ENCODE data around the gene CCDC195. TPM values are rescaled to one million over a fixed set of nuclear protein-coding genes. Genes with fewer than 3 reads are reported as not detected.

CCDC195 gene
- total and polyA plus RNA-seq, 2 donors (not counting 1 experiment from before 2014, with no cell fraction given): not detected

GRCh38 chr2:224757934-224758548 is 41.9 kb upstream of the CCDC195 start:
- ChIA-PET CTCF (no interaction called here), POLR2A (no interaction called here)
- H3K9me3 Mint-ChIP-seq (ENCODE audit: insufficient read depth): peaks cover 7% of the 10 kb centered on the region
- DNase-seq (no peak), ATAC-seq (ENCODE audit: low read depth) (no peak)
- Histone ChIP-seq H3K27me3 (replicated peaks in 1 of 4; ENCODE audit: control extremely low read depth in 1 of 4, control insufficient read depth in 3 of 4, insufficient read depth in 4 of 4, low read length in 3 of 4) (no peaks in the 10 kb centered on the region), H3K27ac (ENCODE audit: low read length in 2 of 2) (no peak overlapping the region), H3K9ac (ENCODE audit: low read length) (no peak overlapping the region), H3K9me3 (ENCODE audit: control extremely low read depth in 1 of 3, control insufficient read depth in 2 of 3, insufficient read depth in 1 of 3, low read length in 2 of 3) (peaks cover 0 to 25% (median 18%) of the 10 kb centered on the region in 3 donors), H3K36me3 (replicated peaks in 1 of 2; ENCODE audit: control extremely low read depth in 1 of 2, control insufficient read depth in 1 of 2, extremely low read depth in 1 of 2, insufficient read depth in 2 of 2, low read length in 1 of 2) (peaks cover 0 to 33% of the 10 kb centered on the region in 2 experiments), H2AFZ (ENCODE audit: insufficient read depth, low read depth, low read length, poor library complexity, severe bottlenecking) (no peak overlapping the region), H4K20me1 (ENCODE audit: control insufficient read depth, insufficient read depth, low read length, poor library complexity, severe bottlenecking) (no peaks in the 10 kb centered on the region), H3K79me2 (ENCODE audit: control insufficient read depth, insufficient read depth, low read length) (no peaks in the 10 kb centered on the region), H3K4me2 (replicated peaks; ENCODE audit: low read depth, low read length, poor library complexity, severe bottlenecking) (no peak overlapping the region), H3K4me3 (ENCODE audit: control extremely low read depth in 1 of 5, extremely low read depth in 1 of 5, insufficient read depth in 1 of 5, low read depth in 2 of 5, low read length in 4 of 5) (no peak overlapping the region), H3K4me1 (ENCODE audit: control insufficient read depth in 2 of 2, insufficient read depth in 2 of 2, low read length in 2 of 2) (no peaks in the 10 kb centered on the region)
- H3K4me3 Mint-ChIP-seq: no peak overlapping the region
- no peak overlapping the region for H3K27ac Mint-ChIP-seq
- TF ChIP-seq EZH2 (IDR thresholded peaks at IDR 0.05; ENCODE audit: borderline replicate concordance, insufficient read depth, low read depth, low read length, poor library complexity, severe bottlenecking) (no peak), CTCF (IDR thresholded peaks at IDR 0.05) (no peak)
- peaks cover 10% of the 10 kb centered on the region for H3K4me1 Mint-ChIP-seq
- 100% methylated on average over 1 of the region's 3 CpGs for WGBS (ENCODE audit: insufficient coverage)
- H3K27me3 Mint-ChIP-seq: no peaks in the 10 kb centered on the region
- intact Hi-C loops (cut with micrococcal nuclease): no loop called here

- no CpG with 5 or more reads among the region's 1 CpG for WGBS (ENCODE audit: insufficient coverage)
- no peaks in the 10 kb centered on the region for H4K20me1 ChIP-seq (ENCODE audit: control insufficient read depth, insufficient read depth, low read length, poor library complexity, severe bottlenecking)
- no peak overlapping the region for H3K4me3 ChIP-seq (ENCODE audit: control extremely low read depth in 1 of 5, extremely low read depth in 1 of 5, insufficient read depth in 1 of 5, low read depth in 2 of 5, low read length in 4 of 5)
- CTCF ChIA-PET: interaction anchor here (0.6 to 1.5 kb wide), 2 partner anchors 25 to 233 kb away, joined by 3 to 4 read pairs; no protein-coding TSS in a partner anchor
- peaks cover 0 to 20% (median 18%) of the 10 kb centered on the region in 3 donors for H3K9me3 ChIP-seq (ENCODE audit: control extremely low read depth in 1 of 3, control insufficient read depth in 2 of 3, insufficient read depth in 1 of 3, low read length in 2 of 3)
- no peak overlapping the region for H3K9ac ChIP-seq (ENCODE audit: low read length)
- H3K27me3 Mint-ChIP-seq: no peaks in the 10 kb centered on the region
- peaks cover 11 to 13% of the 10 kb centered on the region in 2 donors for H3K4me1 ChIP-seq (ENCODE audit: control insufficient read depth in 2 of 2, insufficient read depth in 2 of 2, low read length in 2 of 2)
- ATAC-seq (ENCODE audit: low read depth) (no peak), DNase-seq (no peak)
- no peaks in the 10 kb centered on the region for H3K79me2 ChIP-seq (ENCODE audit: control insufficient read depth, insufficient read depth, low read length)
- peaks cover 5% of the 10 kb centered on the region for H3K9me3 Mint-ChIP-seq (ENCODE audit: insufficient read depth)
- no peak overlapping the region for H3K4me2 ChIP-seq (replicated peaks; ENCODE audit: low read depth, low read length, poor library complexity, severe bottlenecking)
- no peak overlapping the region for H3K4me3 Mint-ChIP-seq
- no peak overlapping the region for H3K27ac ChIP-seq (ENCODE audit: low read length in 2 of 2)
- H3K4me1 Mint-ChIP-seq: peaks cover 22% of the 10 kb centered on the region
- TF ChIP-seq CTCF (IDR thresholded peaks at IDR 0.05) (no peak), EZH2 (IDR thresholded peaks at IDR 0.05; ENCODE audit: borderline replicate concordance, insufficient read depth, low read depth, low read length, poor library complexity, severe bottlenecking) (no peak)
- POLR2A ChIA-PET: no interaction called here
- peaks cover 0 to 8% of the 10 kb centered on the region in 2 experiments for H3K36me3 ChIP-seq (replicated peaks in 1 of 2; ENCODE audit: control extremely low read depth in 1 of 2, control insufficient read depth in 1 of 2, extremely low read depth in 1 of 2, insufficient read depth in 2 of 2, low read length in 1 of 2)
- H3K27ac Mint-ChIP-seq: no peak overlapping the region
- no peaks in the 10 kb centered on the region for H3K27me3 ChIP-seq (replicated peaks in 1 of 4; ENCODE audit: control extremely low read depth in 1 of 4, control insufficient read depth in 3 of 4, insufficient read depth in 4 of 4, low read length in 3 of 4)
- no peak overlapping the region for H2AFZ ChIP-seq (ENCODE audit: insufficient read depth, low read depth, low read length, poor library complexity, severe bottlenecking)
- intact Hi-C loops (cut with micrococcal nuclease): no loop called here
Observed at GRCh38 chr2:224753743-224754540, 37.8 kb upstream of the CCDC195 start.
